Subcutaneous adipose tissue (tissue), 4 donors: Measurements from ENCODE around the gene GALM. TPM values are rescaled to one million over a fixed set of nuclear protein-coding genes. Genes with fewer than 3 reads are reported as not detected.

Source experiments
- CTCF ChIP-seq: fragments of 450-650 bp; IDR thresholded peaks from one replicate; pipeline ENCODE4 v1.5.1; 2016; ENCODE audit warnings: low read depth, mild to moderate bottlenecking, control low read depth, antibody characterized with exemption, moderate library complexity
- total RNA-seq, 4 donors: library from RNA; depleted of rRNA; stranded (reverse); fragments of >200 nt; gene quantifications; one replicate each; pipeline ENCODE4 v1.1.0, GENCODE V29; 2016

The GALM gene
- total RNA-seq, 4 donors from 2014 or later, result 8.5 to 62.9 (median 36.3) TPM

GRCh38 chr2:38748943-38749804 lies 83.3 kb downstream of the GALM start:
- TF ChIP-seq CTCF, result no peak

- TF ChIP-seq CTCF, result no peak
Measured at GRCh38 chr2:38750011-38750890, 84.3 kb downstream of the GALM start.

- no peak for TF ChIP-seq CTCF
Measured at GRCh38 chr2:38750891-38751595, 85.1 kb downstream of the GALM start, which contains the start of gene SRSF7. TSS of gene SRSF7 (minus strand) at chr2:38751361. CDS start at chr2:38751256, 105 bp downstream.

GRCh38 chr2:38751596-38752410 lies 85.9 kb downstream of the GALM start:
- TF ChIP-seq CTCF, result no peak

GRCh38 chr2:38754049-38754448 lies 88.1 kb downstream of the GALM start:
- TF ChIP-seq CTCF, result no peak

DNA sequence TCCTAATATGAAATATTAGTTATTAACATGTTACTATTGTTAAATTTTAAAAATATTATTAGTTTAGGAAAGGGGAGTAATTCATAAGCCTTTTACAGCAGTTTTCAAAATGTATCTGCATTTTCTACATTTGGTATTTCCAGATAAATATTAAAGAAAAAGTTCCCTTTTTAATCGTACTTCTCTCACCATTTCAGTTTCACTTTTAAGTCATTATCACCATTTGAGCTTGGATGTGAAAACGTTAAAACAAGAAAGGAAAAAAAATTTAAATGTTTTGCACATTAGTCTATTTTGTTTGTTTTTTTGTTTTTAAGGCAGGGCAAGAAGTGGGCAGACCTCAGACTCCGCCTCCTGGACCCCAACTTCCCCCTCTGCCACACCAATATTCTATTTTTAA lies 88.6 kb downstream of the GALM start:
- TF ChIP-seq CTCF, result no peak
